ENCODE data around the gene STK38L.

STK38L gene

GRCh38 chr12:27335364-27336281, 91.5 kb downstream of the STK38L start:
- DNase-seq (ENCODE audit: low read depth, low spot score): no peak
- H3K4me3 ChIP-seq (ENCODE audit: low read length): no peak overlapping the region

- no peak overlapping the region for H3K4me3 ChIP-seq (ENCODE audit: low read length)
- no peak for DNase-seq (ENCODE audit: low read depth, low spot score)
Observed at GRCh38 chr12:27336282-27336653, 92.2 kb downstream of the STK38L start.

GRCh38 chr12:27337376-27337775, 93.3 kb downstream of the STK38L start:
- no peak overlapping the region for H3K4me3 ChIP-seq (ENCODE audit: low read length)
- no peak for DNase-seq (ENCODE audit: low read depth, low spot score)

- no peak for DNase-seq (ENCODE audit: low read depth, low spot score)
- no peak overlapping the region for H3K4me3 ChIP-seq (ENCODE audit: low read length)
Observed at GRCh38 chr12:27338473-27338872, 94.4 kb downstream of the STK38L start.

DNA sequence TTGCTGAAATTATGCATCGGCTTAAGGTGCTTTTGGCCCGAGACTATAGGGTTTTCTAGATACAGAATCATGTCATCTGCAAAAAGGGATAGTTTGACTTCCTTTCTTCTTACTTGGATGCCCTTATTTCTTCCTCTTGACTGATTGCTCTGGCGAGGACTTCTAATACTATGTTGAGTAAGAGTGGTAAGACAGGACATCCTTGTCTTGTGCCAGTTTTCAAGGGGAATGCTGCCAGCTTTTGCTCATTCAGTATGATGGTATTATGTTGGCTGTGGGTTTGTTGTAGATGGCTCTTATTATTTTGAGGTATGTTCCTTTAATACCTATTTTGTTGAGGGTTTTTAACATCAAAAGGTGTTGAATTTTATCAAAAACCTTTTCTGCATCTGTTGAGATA, 96.9 kb downstream of the STK38L start:
- H3K4me3 ChIP-seq (ENCODE audit: low read length): no peak overlapping the region
- DNase-seq (ENCODE audit: low read depth, low spot score): no peak

DNA sequence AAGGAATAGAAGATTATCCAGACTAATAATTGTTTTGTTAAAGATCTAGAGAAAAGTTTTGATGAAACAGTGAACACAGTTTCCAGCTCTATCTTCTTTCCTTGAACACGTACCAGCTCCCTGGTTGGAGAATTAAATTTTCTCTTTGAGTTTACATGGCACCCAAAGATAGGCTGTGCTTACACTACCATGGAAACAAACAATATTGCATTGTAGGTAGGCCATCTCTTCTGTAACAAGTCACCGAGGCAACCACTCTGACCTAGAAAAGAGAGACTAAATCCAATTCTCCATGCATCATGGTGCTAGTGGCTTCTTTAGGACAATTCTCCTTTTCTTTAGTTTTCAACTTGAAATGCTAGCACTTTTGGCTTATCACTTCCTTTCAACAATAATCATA, 98.5 kb downstream of the STK38L start:
- no peak for DNase-seq (ENCODE audit: low read depth, low spot score)
- H3K4me3 ChIP-seq (ENCODE audit: low read length): no peak overlapping the region

GRCh38 chr12:27343255-27344000, 99.3 kb downstream of the STK38L start:
- no peak for DNase-seq (ENCODE audit: low read depth, low spot score)
- H3K4me3 ChIP-seq (ENCODE audit: low read length): no peak overlapping the region

DNA sequence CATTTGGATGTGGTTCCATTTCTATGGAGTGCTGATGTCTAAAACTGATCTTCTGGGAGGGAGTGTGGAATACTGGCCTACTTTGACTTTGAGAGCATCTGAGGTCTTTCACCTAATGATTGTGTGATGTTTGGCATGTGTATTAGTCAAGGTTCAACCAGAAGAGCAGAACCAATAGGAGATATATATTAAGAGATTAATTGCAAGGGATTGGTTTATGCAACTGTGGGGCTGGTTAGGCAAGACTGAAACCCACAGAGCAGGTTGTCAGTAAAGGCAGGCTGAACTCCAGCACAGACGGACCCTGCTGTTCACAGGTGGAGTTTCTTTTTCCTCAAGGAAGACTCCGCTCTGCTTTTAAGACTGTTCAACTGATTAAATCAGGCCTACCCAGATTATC, 100.2 kb downstream of the STK38L start:
- H3K4me3 ChIP-seq (ENCODE audit: low read length): no peak overlapping the region
- no peak for DNase-seq (ENCODE audit: low read depth, low spot score)

DNA sequence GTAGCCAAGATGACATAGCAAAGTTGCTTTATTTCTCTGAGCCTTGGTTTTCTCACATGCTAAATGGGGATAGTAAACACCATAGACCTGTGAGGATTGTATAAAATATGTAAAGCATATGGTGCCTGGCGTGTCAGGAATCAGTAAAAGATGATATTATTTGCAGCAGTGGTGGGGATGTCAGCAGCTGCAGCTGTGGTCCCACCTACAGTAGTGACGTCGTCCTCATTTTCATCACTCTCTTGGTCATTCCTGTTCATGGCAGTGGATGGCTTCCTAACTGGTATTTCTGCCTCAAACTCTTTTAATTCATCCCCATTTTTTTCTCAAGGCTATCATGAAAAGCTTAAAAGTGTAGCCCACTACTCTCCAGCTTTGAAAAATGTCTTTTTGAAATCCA, 100.7 kb downstream of the STK38L start:
- no peak overlapping the region for H3K4me3 ChIP-seq (ENCODE audit: low read length)

GRCh38 chr12:27345376-27345775, 101.3 kb downstream of the STK38L start:
- H3K4me3 ChIP-seq (ENCODE audit: low read length): no peak overlapping the region
- DNase-seq (ENCODE audit: low read depth, low spot score): no peak

More for the DNA sequence above, 100.7 kb downstream of the STK38L start:
- no peak for DNase-seq (ENCODE audit: low read depth, low spot score)

DNA sequence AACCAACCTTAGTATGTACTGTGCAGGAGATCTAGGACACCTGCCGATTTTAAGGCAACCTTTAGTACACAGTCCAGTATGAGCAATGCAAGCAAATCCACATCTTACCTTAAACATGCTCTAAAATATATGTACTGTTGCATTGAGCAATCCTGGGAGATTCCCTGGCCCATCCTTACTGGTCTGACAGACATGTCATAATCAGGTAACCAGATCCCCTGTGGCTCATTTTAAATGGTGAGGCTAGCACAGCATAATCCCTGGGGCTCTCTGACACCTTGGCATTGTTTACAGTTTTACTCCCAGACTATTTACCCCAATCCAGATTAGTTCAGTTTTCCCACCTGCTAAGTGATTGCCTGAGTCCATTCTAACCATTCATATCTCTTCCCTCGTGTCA, 103.7 kb downstream of the STK38L start:
- no peak overlapping the region for H3K4me3 ChIP-seq (ENCODE audit: low read length)
- no peak for DNase-seq (ENCODE audit: low read depth, low spot score)

DNA sequence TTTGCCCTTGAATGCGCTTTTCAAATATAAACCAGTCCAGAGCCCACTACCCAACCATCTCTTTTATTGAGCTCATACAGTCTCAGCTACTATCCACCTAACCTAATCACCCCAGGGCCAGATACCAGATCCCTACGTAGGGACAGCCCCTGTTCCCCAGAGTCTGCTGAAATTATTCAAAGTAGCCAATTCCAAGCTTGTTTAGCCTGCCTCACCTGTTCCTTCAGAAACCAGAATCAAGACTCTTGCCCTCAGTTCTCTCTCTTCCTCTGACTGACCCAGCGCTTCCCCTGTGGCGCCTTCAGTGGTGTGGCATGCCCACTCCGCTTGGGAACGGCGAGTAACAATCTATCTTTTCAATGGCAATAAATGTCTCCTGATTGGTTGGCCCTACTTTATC, 107.4 kb downstream of the STK38L start:
- no peak overlapping the region for H3K4me3 ChIP-seq (ENCODE audit: low read length)
- DNase-seq (ENCODE audit: low read depth, low spot score): no peak

- no peak for DNase-seq (ENCODE audit: low read depth, low spot score)
- H3K4me3 ChIP-seq (ENCODE audit: low read length): no peak overlapping the region
Observed at GRCh38 chr12:27355486-27355885, 111.4 kb downstream of the STK38L start.

GRCh38 chr12:27355979-27356378, 111.9 kb downstream of the STK38L start:
- DNase-seq (ENCODE audit: low read depth, low spot score): no peak
- no peak overlapping the region for H3K4me3 ChIP-seq (ENCODE audit: low read length)

- H3K4me3 ChIP-seq (ENCODE audit: low read length): no peak overlapping the region
- no peak for DNase-seq (ENCODE audit: low read depth, low spot score)
Observed at GRCh38 chr12:27359578-27360340, 115.7 kb downstream of the STK38L start.

GRCh38 chr12:27361372-27361771, 117.3 kb downstream of the STK38L start:
- DNase-seq (ENCODE audit: low read depth, low spot score): no peak
- H3K4me3 ChIP-seq (ENCODE audit: low read length): no peak overlapping the region

DNA sequence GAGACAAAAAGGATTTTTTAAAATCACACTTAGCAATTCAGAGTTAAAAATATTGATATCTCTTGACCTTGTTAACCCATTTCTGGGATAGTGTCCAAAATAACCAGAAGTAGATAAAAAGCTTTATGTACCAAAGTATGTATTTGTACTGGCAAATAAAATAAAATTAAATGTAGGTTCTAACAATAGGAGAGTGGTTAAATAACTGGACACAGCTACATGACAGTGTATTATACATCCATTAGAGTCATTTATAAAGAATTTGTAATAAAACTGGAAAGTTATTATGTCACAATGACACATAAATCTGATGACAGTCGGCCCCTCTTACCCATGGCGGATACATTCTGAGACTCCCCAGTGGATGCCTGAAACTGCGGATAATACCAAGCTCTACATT, 122.5 kb downstream of the STK38L start:
- no peak for DNase-seq (ENCODE audit: low read depth, low spot score)
- no peak overlapping the region for H3K4me3 ChIP-seq (ENCODE audit: low read length)

GRCh38 chr12:27367078-27367477, 123.0 kb downstream of the STK38L start:
- DNase-seq (ENCODE audit: low read depth, low spot score): no peak
- H3K4me3 ChIP-seq (ENCODE audit: low read length): no peak overlapping the region
